SK-N-MC (cell line): ENCODE results near the gene ISCA1.

ENCODE experiments used
- EZH2 ChIP-seq: fragments of 200-600 bp; sonication (generic); IDR thresholded peaks from one replicate; pipeline ENCODE4 v1.6.1; 2017; ENCODE audit warnings: antibody characterized with exemption
- FOXP2 ChIP-seq: optimal IDR thresholded peaks from 2 replicates; pipeline ENCODE3; 2011; ENCODE audit warnings: mild to moderate bottlenecking, moderate library complexity; ENCODE audit not compliant: insufficient read depth; ENCODE audit errors: extremely low read length, control extremely low read depth
- POLR2AphosphoS5 ChIP-seq: IDR thresholded peaks from 2 replicates; pipeline ENCODE4 v1.6.1; 2012; ENCODE audit warnings: mild to moderate bottlenecking, low read depth, low read length, borderline replicate concordance

GRCh38 chr9:86321373-86321772 is 39.0 kb upstream of the ISCA1 start:
- TF ChIP-seq EZH2 (no peak), POLR2AphosphoS5 (no peak), FOXP2 (no peak)
